ENCODE results near the gene ERVK3-1.
"Not testable (repeated sequence)": the region's sequence is repeated elsewhere in the genome, so short reads cannot be mapped to it uniquely, and the experiment has no call there.

ERVK3-1 gene

DNA sequence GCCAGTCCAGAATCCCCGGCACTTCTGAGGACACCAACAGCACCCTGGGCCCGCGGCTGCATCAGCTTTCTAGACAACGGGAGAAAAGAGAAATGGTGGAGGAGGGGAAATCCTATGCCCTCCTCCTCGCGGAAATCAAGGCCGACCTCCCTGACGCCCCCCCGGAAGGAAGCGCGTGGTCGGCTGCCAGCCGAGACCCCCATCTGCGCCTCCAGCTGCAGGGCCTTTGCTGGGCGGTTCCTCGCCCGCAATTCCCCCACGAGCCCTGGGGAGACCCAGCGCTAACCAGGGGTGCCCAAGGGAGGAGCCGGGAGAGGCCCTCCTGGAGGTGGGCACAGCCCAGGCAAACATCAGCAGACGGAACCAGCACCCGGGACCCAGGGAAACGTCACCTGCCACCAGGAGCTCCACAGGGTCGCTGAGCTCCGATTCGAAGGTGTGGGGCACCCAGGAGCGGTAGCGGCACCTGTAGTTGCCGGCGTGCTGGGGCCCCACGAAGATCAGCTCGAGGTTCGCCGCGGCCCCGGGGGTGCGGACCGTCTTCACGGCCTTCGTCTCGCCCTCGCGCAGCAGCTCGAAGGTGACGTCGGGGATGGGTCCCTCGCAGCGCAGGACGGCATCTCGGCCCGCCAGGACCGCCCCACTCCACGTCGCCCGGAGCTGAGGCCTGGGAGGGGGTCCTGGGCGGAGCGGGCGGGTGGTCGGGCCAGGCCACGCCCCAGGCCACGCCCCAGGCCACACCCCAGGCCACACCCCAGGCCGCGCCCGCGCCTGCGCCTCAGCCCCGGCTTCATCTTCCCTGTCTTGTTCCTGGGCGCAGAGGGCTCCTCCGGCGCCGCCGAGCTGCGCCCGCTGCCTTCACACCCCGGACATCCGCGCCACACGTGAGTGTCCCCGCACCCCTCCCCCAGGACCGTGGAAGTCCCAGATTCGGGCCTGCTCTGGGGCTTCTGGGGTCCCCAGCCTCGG is 42.1 kb downstream of the ERVK3-1 start:
- DNase-seq, result peak; percentile 12

DNA sequence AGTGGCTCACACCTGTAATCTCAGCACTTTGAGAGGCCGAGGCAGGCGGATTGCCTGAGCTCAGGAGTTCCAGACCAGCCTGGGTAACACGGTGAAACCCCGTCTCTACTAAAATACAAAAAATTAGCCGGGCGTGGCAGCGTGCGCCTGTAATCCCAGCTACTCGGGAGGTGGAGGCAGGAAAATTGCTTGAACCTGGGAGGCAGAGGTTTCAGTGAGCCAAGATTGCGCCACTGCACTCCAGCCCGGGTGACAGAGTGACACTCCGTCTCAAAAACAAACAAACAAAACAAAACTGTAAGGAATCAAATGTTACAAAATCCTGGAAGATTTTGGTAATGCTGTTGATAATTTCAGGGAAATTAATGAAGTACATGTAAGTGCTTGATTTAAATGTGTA is 42.9 kb downstream of the ERVK3-1 start:
- not testable (repeated sequence) for DNase-seq

DNA sequence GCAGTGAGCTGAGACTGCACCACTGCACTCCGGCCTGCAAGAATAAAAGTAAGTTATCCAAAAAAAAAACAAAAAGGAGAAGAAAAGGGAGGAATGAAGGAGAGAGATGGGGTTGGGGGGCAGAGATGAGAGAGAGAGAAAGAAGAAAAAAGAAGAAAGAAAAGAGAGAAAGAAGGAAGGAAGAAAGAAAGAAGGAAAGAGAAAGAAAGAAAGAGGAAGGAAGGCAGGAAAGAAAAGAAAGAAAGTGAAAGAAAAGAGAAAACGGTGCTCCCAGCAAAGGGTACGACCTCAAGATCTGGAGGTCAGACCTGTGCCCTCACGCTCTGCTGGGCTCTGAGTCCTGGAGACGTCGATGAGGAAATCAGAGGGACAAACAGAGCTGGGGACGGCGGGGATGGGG is 44.4 kb downstream of the ERVK3-1 start:
- no peak for DNase-seq

DNA sequence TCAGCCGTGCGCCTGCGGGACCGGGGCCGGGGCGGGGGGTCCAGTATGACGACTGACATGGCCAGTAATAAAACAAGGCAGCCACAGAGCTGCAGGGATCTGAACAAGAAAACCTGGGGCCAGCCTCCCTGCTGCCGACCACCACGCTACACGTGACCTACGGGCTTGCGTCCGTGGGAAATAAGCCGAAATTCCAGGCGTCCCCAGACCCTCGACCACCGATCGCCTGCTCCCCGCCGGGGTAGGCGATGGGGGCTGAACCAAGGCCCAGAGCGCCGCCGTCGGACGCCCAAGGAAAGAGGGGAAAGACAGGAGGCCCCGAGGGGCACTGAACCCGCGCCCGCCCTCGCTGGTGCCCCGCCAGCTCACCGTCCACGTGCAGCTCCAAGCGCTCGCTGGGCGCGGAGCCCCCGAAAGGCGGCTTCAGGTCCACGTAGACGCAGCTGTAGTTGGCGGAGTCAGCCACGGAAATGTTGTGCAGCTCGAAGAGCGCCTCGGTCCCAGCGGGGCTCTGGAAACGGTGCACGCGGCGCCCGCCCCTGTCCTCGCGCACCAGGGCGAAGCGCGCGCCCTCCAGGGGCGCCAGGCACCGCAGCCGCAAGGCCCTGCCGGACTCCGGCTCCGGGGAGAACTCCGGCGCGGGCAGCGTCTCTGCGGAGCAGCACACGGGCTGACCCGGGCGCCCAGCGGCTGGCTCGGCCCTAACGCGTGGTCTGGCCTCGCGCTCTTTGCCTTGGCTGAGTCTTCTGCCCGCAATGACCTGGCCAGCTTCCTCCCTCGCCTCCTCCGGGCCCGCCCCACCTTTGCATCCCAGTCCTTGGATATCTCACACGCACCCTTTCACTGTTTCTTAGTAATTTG is 45.1 kb downstream of the ERVK3-1 start:
- DNase-seq, result no peak

DNA sequence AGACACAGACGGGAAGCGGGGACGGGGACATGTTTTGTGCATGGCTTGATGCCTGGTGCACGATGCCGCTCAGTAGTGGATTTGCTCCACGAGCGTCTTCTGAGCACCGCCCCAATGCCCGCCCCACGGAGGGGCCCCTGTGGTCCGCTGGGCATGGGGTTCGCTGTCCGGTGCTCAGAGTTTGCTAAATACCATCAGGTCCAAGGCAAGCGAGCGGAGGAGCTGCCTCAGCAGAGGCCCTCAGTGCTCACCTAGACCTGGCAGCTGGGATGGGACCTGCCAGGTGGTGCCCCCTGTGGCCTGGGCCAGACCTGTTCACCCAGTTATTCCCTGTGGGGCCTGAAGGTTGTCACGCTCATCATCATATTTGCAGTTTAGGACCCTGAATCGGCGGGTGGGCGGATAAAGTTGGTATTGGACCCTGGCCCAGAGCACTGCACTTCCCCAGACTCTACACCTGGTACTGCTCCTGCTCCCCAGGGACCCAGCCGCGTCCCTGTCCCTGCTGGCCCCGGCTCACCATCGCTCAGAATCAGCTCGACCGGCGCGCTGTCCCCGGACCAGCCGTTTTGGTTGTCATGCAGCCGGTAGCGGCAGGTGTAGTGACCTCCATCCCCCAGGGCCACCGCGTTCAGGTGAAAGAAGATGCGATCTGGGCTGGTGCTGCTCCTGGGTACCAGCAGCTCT is 45.8 kb downstream of the ERVK3-1 start:
- DNase-seq, result no peak

DNA sequence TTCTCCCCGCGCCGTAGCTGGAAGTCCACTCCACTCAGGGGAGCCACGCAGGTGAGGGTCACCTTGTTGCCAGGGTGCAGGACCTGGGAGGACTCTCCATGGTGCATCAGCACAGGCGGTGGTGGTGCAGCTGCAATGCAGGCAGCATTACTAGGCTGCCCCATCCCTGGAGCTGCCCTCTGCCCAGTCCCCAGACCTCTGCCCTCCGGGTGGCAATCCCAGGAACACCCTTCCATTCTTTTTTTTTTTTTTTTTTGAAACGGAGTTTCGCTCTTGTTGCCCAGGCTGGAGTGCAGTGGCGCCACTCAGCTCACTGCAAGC is 46.3 kb downstream of the ERVK3-1 start:
- DNase-seq, result no peak

DNA sequence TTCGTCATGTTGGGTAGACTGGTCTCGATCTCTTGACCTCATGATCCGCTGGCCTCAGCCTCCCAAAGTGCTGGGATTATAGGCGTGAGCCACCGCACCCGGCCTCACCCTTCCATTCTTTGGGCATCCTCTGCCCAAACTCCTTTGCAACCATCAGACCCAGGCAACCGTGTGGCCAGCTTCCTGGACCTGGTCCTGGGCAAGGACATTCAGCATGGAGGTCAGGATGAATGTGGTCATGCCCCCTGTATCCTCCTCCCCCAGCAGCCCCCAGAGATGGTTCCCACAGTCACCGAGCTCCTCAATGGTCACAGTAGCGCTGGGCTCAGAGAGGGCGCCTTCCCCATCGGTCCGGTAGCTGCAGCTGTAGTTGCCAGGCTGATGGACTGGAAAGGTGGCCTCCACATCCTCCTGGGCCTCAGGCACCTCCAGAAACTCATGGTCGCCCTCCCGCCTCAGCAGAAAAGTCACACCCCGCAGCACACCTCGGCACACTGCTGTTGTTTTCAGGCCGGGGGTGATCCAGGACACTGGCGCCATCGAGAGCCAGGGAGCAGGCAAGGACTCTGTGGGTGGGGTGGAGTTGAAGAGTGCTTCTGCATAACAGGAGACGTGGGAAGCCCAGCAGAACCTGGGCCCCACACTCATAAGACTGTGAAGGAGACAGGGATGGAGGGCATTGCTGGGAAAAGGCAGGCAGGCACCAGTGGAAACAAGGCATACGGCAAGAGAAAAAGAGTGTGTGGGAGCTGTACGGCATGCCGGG is 47.0 kb downstream of the ERVK3-1 start:
- DNase-seq, result no peak

DNA sequence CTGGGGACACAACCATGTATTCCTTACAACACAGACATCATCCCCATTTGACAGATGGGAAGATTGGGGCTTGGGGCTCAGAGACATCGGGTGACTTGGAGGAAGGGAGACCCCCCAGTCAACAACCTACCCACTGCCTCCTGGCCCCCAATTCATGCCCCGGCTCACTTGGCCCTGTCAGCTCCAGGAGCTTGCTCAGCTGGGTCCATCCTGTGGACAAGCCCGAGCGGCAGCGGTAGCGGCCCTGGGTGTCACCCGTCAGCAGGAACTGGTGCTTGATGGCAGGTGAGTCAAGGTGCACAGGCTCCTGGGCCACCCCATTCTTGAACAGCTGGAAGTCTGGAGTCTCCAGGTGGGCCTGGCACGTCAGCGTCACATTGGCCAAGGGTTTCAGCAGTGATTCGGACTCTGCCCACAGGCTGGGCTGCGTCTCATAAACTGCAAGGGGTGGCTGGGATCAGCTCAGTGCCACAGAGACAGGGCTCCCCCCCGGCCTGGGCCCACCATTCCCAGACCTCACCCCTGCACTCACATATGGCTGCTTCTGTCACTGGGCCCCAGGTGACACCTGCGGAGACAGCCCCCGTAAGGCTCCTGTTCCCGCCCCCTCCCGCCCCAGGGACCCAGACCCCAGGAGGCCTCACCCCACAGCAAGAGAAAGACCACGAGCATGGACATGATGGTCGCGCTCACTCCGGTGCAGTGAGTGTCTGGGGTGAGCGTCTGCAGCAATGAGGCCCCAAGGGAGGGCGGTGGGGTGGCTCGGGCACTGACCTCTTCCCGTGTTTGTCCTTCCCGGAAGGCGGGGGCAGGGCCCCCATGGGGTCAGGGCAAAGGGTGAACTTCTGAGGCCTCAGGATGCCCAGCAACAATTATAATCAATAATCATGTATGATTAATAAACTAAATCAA is 47.8 kb downstream of the ERVK3-1 start, which contains the start of gene A1BG:
Gene A1BG, minus strand, starts transcription at position 733 of the 912 bp plus-strand sequence. Its CDS starts 55 bp downstream, at position 678.
- DNase-seq, result no peak

DNA sequence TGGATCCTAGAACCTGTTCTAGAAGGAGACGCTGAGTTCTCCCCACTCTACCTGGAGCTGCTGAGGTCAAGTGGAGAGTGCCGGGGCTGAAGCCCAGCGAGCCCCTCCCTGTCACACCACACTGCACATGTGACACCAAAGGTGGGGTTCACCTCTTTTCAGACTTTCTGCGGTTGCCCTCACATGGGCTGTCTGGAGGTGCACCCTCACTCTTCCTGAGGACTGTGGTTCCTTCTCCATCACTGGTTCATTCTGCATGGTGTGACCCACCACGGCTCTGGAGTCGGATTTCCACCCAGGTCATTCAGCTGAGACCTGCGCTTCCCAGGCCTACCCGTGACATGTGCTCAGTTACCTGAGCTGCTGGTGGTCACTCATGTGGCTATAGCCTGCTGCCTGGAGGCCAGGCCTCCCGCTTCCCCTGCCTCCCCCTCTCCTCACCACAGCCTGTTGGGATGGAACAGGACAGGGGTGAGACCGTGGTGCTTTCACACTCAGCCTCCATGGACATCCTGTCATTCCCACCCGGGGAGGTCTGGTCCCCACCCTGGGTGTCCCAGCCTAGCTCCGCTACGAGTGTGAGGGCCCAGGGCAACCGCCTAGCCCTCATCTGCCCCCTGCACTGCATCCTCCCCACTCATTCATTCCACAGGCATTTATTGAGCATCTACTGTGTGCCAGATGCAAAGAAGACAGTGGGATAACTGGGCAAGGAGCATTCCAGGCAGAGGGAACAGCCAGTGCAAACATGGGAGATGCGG is 48.7 kb downstream of the ERVK3-1 start:
- DNase-seq, result no peak

DNA sequence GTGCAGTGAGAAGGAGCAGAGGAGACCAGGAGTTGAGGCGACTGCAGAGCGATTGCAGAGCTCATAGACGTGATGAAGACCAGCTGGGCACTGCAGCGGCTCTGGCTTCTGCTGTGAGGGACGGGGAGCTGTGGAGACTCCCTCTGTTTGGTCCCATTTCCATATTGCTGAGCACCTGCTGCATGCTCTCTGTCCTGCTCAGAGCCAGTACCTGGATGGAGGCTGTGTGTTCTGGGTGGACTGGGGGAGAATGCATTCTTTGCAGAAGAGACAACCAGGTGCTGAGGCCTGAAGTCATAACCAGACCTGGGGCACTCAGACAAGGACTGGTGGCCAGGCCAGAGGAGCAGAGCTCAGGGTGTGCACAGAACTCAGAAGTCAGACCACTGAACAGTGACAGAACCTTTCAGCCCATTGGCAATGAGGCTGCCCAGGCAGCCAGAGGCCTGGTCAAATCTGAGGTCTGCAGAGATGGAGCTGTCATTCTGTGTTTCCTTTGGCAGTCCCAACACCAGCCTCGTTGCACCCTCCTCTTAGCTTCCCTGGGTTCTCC is 49.4 kb downstream of the ERVK3-1 start:
- no peak for DNase-seq

DNA sequence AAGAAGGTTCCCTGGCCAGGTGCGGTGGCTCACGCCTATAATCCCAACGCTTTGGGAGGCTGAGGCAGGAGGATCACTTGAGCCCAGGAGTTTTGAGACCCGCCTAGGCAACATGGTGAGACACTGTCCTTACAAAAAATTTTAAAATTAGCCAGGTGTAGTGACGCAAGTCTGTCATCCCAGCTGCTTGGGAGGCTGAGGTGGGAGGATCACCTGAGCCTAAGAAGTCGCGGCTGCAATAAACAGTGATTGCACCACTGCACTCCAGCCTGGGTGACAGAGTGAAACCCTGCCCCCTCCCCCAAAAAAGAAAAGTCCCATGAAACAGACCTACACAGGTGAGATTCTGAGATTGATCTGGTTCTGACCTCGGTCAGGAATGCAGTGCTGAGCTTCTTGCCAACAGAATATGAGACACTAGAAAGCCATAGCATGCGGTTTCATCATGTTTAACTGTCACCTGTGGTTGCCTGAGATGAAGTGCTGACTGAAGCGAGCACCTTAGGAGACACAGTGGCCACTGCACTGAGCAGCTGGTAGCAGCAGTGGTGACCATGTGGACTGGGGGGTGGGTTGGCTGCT is 50.1 kb downstream of the ERVK3-1 start:
- no peak for DNase-seq

DNA sequence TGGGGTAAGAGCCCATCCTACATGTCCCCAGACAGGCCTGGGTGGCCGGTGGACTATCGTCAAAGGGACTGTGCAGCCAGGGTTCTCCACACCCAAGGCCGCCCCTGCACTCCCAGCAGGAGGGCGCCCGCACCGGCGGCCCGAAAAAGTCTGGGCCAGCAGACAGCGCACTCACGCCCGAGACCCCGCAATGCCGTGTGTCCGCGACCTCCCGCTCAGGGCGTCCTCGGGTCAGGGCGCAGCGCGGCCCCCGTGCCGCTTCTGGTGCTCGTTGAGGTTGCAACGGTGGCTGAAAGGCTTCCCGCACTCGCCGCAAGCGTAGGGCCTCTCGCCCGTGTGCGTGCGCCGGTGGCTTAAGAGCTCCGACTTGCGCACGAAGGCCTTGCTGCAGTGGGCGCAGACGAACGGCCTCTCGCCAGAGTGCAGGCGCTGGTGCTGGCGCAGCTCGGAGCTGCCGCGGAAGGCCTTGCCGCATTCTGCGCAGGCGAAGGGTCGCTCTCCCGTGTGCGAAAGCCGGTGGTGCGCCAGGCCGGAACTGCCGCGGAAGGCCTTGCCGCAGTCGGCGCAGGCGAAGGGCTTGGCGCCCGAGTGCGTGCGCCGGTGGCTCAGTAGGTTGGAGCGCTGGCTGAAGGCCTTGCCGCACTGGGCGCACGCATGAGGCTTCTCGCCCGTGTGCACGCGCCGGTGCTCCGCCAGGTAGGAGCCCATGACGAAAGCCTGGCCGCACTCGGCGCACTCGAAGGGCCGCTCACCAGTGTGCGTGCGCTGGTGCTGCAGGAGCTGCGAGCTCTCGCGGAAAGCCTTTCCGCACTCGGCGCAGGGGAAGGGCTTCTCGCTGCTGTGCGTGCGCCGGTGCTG is 51.0 kb downstream of the ERVK3-1 start:
- DNase-seq, result no peak

DNA sequence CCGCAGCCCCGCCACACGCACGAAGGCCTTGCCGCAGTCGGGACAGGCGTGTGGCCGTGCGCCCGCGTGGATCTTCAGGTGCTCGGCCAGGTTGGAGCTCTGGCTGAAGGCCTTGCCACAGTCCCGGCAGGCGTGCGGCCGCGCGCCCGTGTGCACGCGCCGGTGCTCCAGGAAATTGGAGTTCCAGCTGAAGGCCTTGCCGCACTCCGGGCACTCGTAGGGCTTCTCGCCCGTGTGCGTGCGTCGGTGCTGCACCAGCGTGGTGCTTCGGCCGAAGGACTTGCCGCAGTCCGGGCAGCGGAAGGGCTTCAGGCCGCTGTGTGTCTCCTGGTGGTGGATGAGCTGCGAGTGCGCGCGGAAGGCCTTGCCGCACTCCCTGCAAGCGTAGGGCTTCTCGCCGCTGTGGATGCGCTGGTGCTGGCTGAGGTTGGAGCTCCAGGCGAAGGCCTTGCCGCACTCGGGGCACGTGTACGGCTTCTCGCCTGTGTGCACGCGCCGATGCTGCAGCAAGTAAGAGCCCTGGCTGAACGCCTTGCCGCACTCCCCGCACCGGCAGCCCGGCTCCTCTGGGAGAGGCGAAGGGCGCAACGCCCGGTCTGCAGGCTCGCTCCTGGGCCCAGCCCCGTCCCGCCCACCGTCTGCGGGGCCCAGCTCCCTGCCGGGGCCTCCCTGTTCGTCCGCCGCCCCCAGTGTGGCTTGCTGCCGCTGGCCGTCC is 51.7 kb downstream of the ERVK3-1 start:
- no peak for DNase-seq

DNA sequence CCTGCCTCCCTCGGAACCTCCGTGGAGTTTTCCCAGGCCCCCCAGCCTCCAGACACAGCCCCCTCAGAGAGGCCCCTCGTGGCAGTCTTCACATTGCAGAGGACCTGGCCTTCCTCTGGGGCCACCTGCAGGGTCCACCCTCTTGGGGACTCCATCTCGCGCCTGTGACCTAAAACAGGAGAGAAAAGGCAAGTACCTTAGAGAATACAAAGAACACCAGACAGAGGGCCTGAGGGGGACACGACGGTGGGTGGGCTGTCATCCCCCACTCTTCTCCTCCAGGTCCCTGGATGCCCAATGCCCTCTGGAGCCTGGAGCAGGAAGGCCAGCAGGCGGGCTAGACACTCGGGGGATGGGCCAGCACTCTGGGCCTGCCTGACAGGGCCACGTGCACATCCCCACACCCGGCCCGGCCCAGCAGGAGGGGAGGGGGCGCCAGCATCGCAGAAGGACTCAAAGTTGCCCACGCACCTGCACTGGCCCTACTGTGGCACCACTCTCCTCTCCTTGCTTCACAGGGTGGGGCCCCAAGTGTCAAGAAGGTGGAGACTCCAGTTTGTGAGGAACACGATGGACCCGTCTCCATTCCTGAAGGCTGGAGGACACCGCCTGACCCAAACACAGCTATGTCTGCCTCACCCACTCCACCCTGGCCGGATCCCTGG is 52.4 kb downstream of the ERVK3-1 start:
- no peak for DNase-seq

DNA sequence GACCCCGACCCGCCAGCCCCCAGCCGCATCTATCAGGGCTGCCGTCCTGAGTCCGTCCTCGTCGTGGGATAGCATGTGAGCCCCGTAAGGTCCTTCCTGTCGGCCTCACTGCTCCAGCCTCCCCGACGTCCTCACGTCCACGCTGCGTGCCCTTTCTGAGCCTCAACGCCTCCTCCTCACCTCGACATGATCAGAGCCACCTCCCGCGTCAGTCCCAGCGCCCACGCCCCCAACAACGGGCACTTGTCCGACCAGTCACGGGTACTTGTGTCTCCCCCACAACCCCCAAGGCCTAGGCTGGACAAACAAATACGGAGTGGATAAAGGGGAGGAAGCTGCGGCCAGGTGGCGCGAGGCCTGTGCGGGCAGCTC is 56.7 kb downstream of the ERVK3-1 start:
- no peak for DNase-seq

DNA sequence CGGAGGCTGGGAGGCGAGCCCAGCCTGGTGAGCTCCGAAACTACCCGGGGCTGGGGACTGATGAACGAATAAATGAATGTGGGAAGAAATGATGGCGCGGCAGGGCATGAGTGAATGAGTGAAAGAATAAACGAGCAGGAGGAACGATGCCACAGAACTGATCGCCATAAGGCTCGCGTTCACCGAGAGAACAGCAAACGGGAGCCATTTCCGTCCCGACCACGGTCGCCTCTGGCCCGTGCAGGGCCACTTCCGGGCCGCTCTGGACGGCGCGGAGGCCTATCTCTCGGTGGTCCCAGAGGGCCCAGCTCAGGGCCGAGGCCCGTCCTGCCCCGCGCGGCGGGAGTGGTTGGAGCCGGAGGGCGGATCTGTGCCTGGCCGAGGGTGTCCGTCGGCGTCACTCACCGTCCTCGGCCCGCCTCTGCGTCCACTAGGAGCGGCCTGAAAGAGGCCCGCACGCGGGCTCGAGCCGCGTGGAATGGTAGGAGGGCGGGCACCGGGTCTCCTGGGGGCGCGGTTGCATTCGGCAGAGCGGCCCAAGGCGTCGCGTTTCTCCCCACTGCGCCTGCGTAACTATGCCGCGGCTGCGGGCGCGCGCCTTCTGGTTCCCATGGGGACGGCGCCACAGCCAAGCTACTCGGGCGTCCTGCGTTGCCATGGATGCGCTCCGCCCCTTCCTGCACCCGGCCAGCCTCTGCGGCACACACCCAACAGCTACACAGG is 57.3 kb downstream of the ERVK3-1 start, which contains the start of gene ZNF497:
Gene ZNF497, minus strand, starts transcription at position 480 of the 723 bp plus-strand sequence. CDS start 5,116 bp downstream, outside the sequence.
- peak; percentile 69 for DNase-seq

DNA sequence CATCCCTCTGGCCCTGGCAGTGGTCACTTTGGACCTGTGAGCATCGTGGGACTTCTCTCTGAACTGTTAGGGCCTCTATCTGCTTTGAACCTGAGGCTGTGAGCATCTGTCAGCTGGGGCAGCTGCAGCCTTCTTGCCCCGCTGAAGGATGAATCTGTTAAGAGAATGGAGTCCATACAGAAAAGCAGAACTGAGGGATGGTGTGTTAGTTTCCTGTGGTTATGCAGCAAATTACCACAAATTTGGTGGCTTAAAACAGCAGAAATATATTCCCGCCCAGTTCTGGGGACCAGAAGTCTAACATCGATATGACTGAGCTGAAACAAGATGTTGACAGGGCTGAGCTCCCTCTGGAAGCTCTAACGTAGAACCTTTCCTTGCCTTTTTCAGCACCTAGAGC is 59.0 kb downstream of the ERVK3-1 start:
- no peak for DNase-seq

All from NCI-H2081 treated with DMSO at 0.1 percent for 48 hours (cell line).